GM13976 (cell line): Measurements from ENCODE around the gene CRYBG3.

Source experiments
- DNase-seq: peaks from one replicate; pipeline ENCODE4 v3.0.0; 2012; ENCODE audit warnings: low spot score
- CTCF ChIP-seq: IDR thresholded peaks from 2 replicates; pipeline ENCODE4 v1.5.1; 2012; ENCODE audit warnings: borderline replicate concordance, mild to moderate bottlenecking; ENCODE audit not compliant: insufficient read depth; ENCODE audit errors: extremely low read depth, missing control alignments, control extremely low read depth
- in situ Hi-C: fragments of 300-500 bp; cut with MboI; formaldehyde crosslinking; loops from one replicate; pipeline ENCODE4 v1.12.0; 2022; ENCODE audit warnings: low sequenced_read_pairs, mixed read lengths, inconsistent platforms; ENCODE audit not compliant: unreplicated experiment

The CRYBG3 gene

GRCh38 chr3:97872525-97873042 lies 50.8 kb downstream of the CRYBG3 start:
- no peak for TF ChIP-seq CTCF
- in situ Hi-C loops = no loop called here
- DNase-seq = no peak

GRCh38 chr3:97880267-97880666 lies 58.5 kb downstream of the CRYBG3 start:
- no peak for TF ChIP-seq CTCF
- in situ Hi-C loops = no loop called here
- DNase-seq = no peak

GRCh38 chr3:97882975-97883598 lies 61.3 kb downstream of the CRYBG3 start:
- DNase-seq = no peak
- no peak for TF ChIP-seq CTCF
- in situ Hi-C loops = no loop called here

- TF ChIP-seq CTCF = no peak
- in situ Hi-C loops = no loop called here
- DNase-seq = no peak
Observed at GRCh38 chr3:97883736-97884135, 61.9 kb downstream of the CRYBG3 start.

- TF ChIP-seq CTCF = no peak
- DNase-seq = no peak
- in situ Hi-C loops = no loop called here
Observed at GRCh38 chr3:97884586-97885123, 62.8 kb downstream of the CRYBG3 start.

- in situ Hi-C loops = no loop called here
- DNase-seq = no peak
- no peak for TF ChIP-seq CTCF
Observed at GRCh38 chr3:97885931-97886824, 64.4 kb downstream of the CRYBG3 start.
